ENCODE results near the gene DONSON. TPM values are rescaled to one million over a fixed set of nuclear protein-coding genes. Genes with fewer than 3 reads are reported as not detected.

DONSON gene
- total and polyA plus RNA-seq, 2 of the 13 experiments (the other 11 are each of a cell fraction or from before 2014, with no cell fraction given) = 35.4 to 63.6 TPM

GRCh38 chr21:33541756-33542639 is 46.5 kb downstream of the DONSON start, which contains the start of gene GART (continued):
- TF ChIP-seq REL (CRISPR knock-in tag; conservative IDR thresholded peaks at IDR 0.05) (peak; percentile 63; the same call in 1 of the 2 replicates), MZF1 (CRISPR knock-in tag; IDR thresholded peaks at IDR 0.05; ENCODE audit: borderline replicate concordance) (no peak), AHR (CRISPR knock-in tag; IDR thresholded peaks at IDR 0.05) (no peak), MEIS2 (CRISPR knock-in tag; IDR thresholded peaks at IDR 0.05) (no peak; the same call in 1 of the 2 replicates), ZFP37 (CRISPR knock-in tag; IDR thresholded peaks at IDR 0.05; ENCODE audit: borderline replicate concordance) (no peak), SMAD1 (CRISPR knock-in tag; IDR thresholded peaks at IDR 0.05; ENCODE audit: borderline replicate concordance, low read depth) (no peak), MEIS1 (CRISPR knock-in tag; IDR thresholded peaks at IDR 0.05; ENCODE audit: borderline replicate concordance) (no peak), ZNF3 (CRISPR knock-in tag; IDR thresholded peaks at IDR 0.05) (no peak), ZBTB38 (CRISPR knock-in tag; IDR thresholded peaks at IDR 0.05) (no peak), ZMYM2 (CRISPR knock-in tag; IDR thresholded peaks at IDR 0.05) (no peak), HMG20B (CRISPR knock-in tag; conservative IDR thresholded peaks at IDR 0.05) (no peak), ZNF720 (CRISPR knock-in tag; IDR thresholded peaks at IDR 0.05) (no peak), ZNF251 (CRISPR knock-in tag; IDR thresholded peaks at IDR 0.05) (no peak), SOX5 (CRISPR knock-in tag; IDR thresholded peaks at IDR 0.05; ENCODE audit: borderline replicate concordance) (no peak), ZNF564 (CRISPR knock-in tag; IDR thresholded peaks at IDR 0.05) (no peak), PLRG1 (conservative IDR thresholded peaks at IDR 0.05) (no peak), ZNF496 (CRISPR knock-in tag; IDR thresholded peaks at IDR 0.05; ENCODE audit: insufficient replicate concordance) (no peak), JUND (CRISPR knock-in tag; IDR thresholded peaks at IDR 0.05) (no peak), ZNF12 (CRISPR knock-in tag; IDR thresholded peaks at IDR 0.05) (no peak), PHB2 (IDR thresholded peaks at IDR 0.05; ENCODE audit: partially characterized antibody) (no peak), CC2D1A (CRISPR knock-in tag; IDR thresholded peaks at IDR 0.05) (no peak), ZNF782 (CRISPR knock-in tag; IDR thresholded peaks at IDR 0.05; ENCODE audit: borderline replicate concordance) (0 out of 2 replicates have a peak, but pooled peaks have one; percentile 53), ZNF605 (CRISPR knock-in tag; IDR thresholded peaks at IDR 0.05) (peak; percentile 53; the same call in 1 of the 2 replicates), ZKSCAN5 (CRISPR knock-in tag; IDR thresholded peaks at IDR 0.05) (no peak), ZNF660 (CRISPR knock-in tag; IDR thresholded peaks at IDR 0.05; ENCODE audit: borderline replicate concordance, low read depth) (no peak)
- TF ChIP-seq, protein P1, sequence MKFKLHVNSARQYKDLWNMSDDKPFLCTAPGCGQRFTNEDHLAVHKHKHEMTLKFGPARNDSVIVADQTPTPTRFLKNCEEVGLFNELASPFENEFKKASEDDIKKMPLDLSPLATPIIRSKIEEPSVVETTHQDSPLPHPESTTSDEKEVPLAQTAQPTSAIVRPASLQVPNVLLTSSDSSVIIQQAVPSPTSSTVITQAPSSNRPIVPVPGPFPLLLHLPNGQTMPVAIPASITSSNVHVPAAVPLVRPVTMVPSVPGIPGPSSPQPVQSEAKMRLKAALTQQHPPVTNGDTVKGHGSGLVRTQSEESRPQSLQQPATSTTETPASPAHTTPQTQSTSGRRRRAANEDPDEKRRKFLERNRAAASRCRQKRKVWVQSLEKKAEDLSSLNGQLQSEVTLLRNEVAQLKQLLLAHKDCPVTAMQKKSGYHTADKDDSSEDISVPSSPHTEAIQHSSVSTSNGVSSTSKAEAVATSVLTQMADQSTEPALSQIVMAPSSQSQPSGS (CRISPR knock-in tag; IDR thresholded peaks at IDR 0.05) = no peak
- TF ChIP-seq, protein P2, sequence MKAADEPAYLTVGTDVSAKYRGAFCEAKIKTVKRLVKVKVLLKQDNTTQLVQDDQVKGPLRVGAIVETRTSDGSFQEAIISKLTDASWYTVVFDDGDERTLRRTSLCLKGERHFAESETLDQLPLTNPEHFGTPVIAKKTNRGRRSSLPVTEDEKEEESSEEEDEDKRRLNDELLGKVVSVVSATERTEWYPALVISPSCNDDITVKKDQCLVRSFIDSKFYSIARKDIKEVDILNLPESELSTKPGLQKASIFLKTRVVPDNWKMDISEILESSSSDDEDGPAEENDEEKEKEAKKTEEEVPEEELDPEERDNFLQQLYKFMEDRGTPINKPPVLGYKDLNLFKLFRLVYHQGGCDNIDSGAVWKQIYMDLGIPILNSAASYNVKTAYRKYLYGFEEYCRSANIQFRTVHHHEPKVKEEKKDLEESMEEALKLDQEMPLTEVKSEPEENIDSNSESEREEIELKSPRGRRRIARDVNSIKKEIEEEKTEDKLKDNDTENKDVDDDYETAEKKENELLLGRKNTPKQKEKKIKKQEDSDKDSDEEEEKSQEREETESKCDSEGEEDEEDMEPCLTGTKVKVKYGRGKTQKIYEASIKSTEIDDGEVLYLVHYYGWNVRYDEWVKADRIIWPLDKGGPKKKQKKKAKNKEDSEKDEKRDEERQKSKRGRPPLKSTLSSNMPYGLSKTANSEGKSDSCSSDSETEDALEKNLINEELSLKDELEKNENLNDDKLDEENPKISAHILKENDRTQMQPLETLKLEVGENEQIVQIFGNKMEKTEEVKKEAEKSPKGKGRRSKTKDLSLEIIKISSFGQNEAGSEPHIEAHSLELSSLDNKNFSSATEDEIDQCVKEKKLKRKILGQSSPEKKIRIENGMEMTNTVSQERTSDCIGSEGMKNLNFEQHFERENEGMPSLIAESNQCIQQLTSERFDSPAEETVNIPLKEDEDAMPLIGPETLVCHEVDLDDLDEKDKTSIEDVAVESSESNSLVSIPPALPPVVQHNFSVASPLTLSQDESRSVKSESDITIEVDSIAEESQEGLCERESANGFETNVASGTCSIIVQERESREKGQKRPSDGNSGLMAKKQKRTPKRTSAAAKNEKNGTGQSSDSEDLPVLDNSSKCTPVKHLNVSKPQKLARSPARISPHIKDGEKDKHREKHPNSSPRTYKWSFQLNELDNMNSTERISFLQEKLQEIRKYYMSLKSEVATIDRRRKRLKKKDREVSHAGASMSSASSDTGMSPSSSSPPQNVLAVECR (CRISPR knock-in tag; IDR thresholded peaks at IDR 0.05; ENCODE audit: borderline replicate concordance) = peak; percentile 84; the same call in 1 of the 2 replicates
